Prostate gland (tissue), 2 donors: ENCODE measurements around the gene RAB43. TPM values are rescaled to one million over a fixed set of nuclear protein-coding genes. Genes with fewer than 3 reads are reported as not detected.

ENCODE experiments used
- DNase-seq: peaks from one replicate; pipeline ENCODE4 v3.0.0-alpha.2; 2019; ENCODE audit warnings: low spot score
- H3K27ac ChIP-seq, 2 donors: fragments of 200-600 bp; sonication (generic); 2 replicates each; pipeline ENCODE4 v1.5.1; 2017 to 2019
- H3K27me3 ChIP-seq: fragments of 200-600 bp; sonication (generic); replicated peaks from 2 replicates; pipeline ENCODE4 v1.5.1; 2019; ENCODE audit not compliant: insufficient read depth
- H3K36me3 ChIP-seq, 2 donors: fragments of 200-600 bp; sonication (generic); 1 replicate in 1 of 2; 2 replicates in 1 of 2; pipeline versions ENCODE4 v1.5.1 to v1.8.1; 2017 to 2019
- H3K4me1 ChIP-seq: fragments of 200-600 bp; sonication (generic); replicated peaks from 2 replicates; pipeline ENCODE4 v1.5.1; 2019
- H3K4me3 ChIP-seq, 2 donors: fragments of 200-600 bp; sonication (generic); 2 replicates each; pipeline ENCODE4 v1.5.1; 2017 to 2019
- H3K9me3 ChIP-seq: fragments of 200-600 bp; sonication (generic); 2 replicates; pipeline ENCODE4 v1.5.1; 2017
- POLR2A ChIP-seq: fragments of 450-650 bp; IDR thresholded peaks from one replicate; pipeline ENCODE4 v1.6.1; 2016; ENCODE audit warnings: antibody characterized with exemption, mild to moderate bottlenecking
- POLR2AphosphoS5 ChIP-seq: sonication (generic); formaldehyde crosslinking; IDR thresholded peaks from one replicate; pipeline ENCODE4 v1.6.1; 2017; ENCODE audit warnings: antibody characterized with exemption
- WGBS: methylation state at CpG from one replicate; pipeline ENCODE4 v1.1.5; 2018; 5-methylcytosine and 5-hydroxymethylcytosine counted together
- intact Hi-C: fragments of 100-400 bp; cut with DNase I; formaldehyde crosslinking; loops from one replicate; pipeline ENCODE4 v1.14.2; 2022
- total RNA-seq, 2 donors: library from RNA; depleted of rRNA; stranded (reverse); fragments of >200 nt; gene quantifications; one replicate each; pipeline ENCODE4 v1.1.0, GENCODE V29; 2016
- TF ChIP-seq, protein P1 (sequence below), 4 experiments: fragments of 200-600 bp in 2 of 4; fragments of 450-650 bp in 2 of 4; sonication (generic) in 2 of 4; IDR thresholded peaks; 1 replicate in 3 of 4; 2 replicates in 1 of 4; pipeline ENCODE4 v1.5.1; 2016 to 2019; ENCODE audit warnings: antibody characterized with exemption in 4 of 4, mild to moderate bottlenecking in 2 of 4, moderate library complexity in 2 of 4

RAB43 gene
- total RNA-seq, 2 donors from 2014 or later, result 35.9 to 52.3 TPM

DNA sequence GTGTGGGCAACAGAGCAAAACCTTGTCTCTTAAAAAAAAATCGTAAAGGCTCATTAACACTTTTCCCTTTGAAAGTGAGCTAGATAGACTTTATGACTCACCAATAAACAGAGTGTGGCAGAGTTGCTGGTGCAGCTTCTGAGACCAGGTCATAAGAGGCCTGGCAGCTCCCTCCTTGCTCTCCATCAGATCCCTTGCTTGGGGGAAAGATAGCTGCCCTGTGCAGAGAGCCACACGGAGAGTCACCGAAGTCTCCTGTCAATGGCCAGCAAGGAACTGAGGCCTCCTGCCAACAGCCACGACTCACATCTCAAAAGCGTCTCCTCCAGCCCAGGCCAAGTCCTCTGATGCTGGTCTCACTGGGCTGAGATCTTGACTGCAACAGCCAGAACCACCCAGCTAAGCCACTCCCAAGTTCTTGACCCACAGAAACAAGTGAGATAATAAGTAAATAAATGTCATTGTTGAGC lies 69.7 kb downstream of the RAB43 start:
- intact Hi-C loops, result loop anchor here (2.0 to 10.0 kb wide), 2 partner anchors 77 to 193 kb away; no protein-coding TSS in a partner anchor
- Histone ChIP-seq H3K36me3 (no peaks in the 10 kb centered on the region), H3K4me3 (no peak overlapping the region), H3K27ac (peak overlapping the region in 1 of 2 donors; percentile 62), H3K27me3 (no peaks in the 10 kb centered on the region), H3K4me1 (peaks cover 7% of the 10 kb centered on the region), H3K9me3 (no peaks in the 10 kb centered on the region)
- 36% methylated on average over 5 of the region's 5 CpGs for WGBS
- TF ChIP-seq POLR2A (no peak), POLR2AphosphoS5 (no peak)
- TF ChIP-seq, protein P1, sequence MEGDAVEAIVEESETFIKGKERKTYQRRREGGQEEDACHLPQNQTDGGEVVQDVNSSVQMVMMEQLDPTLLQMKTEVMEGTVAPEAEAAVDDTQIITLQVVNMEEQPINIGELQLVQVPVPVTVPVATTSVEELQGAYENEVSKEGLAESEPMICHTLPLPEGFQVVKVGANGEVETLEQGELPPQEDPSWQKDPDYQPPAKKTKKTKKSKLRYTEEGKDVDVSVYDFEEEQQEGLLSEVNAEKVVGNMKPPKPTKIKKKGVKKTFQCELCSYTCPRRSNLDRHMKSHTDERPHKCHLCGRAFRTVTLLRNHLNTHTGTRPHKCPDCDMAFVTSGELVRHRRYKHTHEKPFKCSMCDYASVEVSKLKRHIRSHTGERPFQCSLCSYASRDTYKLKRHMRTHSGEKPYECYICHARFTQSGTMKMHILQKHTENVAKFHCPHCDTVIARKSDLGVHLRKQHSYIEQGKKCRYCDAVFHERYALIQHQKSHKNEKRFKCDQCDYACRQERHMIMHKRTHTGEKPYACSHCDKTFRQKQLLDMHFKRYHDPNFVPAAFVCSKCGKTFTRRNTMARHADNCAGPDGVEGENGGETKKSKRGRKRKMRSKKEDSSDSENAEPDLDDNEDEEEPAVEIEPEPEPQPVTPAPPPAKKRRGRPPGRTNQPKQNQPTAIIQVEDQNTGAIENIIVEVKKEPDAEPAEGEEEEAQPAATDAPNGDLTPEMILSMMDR (IDR thresholded peaks at IDR 0.05), result no peak
- no peak for DNase-seq

DNA sequence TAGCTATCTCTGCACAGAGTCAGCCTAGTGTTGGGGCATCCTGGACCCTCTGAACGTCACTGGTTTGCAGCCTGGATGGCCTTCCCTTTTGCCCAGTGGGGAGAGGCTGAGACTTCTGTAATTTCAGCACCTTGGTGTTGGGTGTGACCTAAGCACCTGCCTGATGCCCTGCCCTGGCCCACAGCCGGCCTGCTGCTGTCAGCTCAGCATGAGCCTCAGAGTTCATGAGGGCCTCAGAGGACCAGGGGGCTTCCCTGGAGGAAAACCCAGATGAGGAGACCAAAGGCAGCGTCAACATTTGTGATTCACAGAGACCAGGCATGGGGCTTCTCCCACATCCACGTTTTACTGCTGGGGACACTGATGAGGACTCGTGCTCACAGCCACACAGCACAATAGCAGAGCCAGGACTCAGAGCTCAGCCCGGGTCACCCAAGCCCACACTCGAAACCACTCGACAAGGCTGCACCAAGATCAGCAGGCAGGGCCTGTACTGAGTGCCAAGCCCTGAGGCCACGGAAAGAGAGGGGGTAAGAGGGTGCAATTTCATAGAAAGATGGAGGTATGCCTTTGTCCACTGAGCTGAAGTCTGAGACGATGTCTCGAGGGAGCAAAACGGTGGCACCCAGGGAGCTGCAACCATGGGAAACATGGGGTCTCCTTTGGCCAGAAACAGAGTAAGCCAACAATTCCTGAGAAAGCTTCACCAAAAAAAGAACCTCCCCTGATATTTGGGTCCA lies 70.9 kb downstream of the RAB43 start:
- Histone ChIP-seq H3K4me3 (no peak overlapping the region), H3K27ac (no peak overlapping the region), H3K4me1 (peaks cover 7% of the 10 kb centered on the region), H3K27me3 (no peaks in the 10 kb centered on the region), H3K9me3 (no peaks in the 10 kb centered on the region), H3K36me3 (no peaks in the 10 kb centered on the region)
- no peak for DNase-seq
- no peak for TF ChIP-seq POLR2AphosphoS5
- TF ChIP-seq, protein P1 (IDR thresholded peaks at IDR 0.05), result no peak
- no peak for TF ChIP-seq POLR2A
- 89% methylated on average over 12 of the region's 12 CpGs for WGBS
- intact Hi-C loops, result loop anchor here (10.0 kb wide), 1 partner anchor 76 kb away; no protein-coding TSS in a partner anchor

DNA sequence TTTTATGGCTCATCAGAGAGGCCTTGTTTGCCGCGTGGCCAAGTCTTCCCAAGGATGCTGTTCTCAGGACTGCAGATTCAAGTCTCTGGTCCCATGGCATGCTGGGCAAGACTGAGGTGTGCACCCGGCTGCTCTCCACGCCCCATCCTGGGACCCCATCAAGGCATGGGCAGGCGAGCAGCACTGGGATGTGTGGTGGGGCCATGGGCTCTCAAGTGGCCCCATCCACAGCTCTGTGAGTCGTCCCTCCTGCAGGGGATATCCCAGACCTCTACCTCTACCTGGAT lies 74.1 kb downstream of the RAB43 start:
- peaks cover 4% of the 10 kb centered on the region for H3K4me1 ChIP-seq
- WGBS, result 97% methylated on average over 6 of the region's 6 CpGs
- intact Hi-C loops, result no loop called here
- TF ChIP-seq POLR2A, result no peak
- no peak for TF ChIP-seq POLR2AphosphoS5
- TF ChIP-seq, protein P1 (IDR thresholded peaks at IDR 0.05), result no peak
- DNase-seq, result no peak
- H3K36me3 ChIP-seq, result no peaks in the 10 kb centered on the region
- no peak overlapping the region for H3K27ac ChIP-seq
- no peak overlapping the region for H3K4me3 ChIP-seq
- no peaks in the 10 kb centered on the region for H3K27me3 ChIP-seq
- no peaks in the 10 kb centered on the region for H3K9me3 ChIP-seq

DNA sequence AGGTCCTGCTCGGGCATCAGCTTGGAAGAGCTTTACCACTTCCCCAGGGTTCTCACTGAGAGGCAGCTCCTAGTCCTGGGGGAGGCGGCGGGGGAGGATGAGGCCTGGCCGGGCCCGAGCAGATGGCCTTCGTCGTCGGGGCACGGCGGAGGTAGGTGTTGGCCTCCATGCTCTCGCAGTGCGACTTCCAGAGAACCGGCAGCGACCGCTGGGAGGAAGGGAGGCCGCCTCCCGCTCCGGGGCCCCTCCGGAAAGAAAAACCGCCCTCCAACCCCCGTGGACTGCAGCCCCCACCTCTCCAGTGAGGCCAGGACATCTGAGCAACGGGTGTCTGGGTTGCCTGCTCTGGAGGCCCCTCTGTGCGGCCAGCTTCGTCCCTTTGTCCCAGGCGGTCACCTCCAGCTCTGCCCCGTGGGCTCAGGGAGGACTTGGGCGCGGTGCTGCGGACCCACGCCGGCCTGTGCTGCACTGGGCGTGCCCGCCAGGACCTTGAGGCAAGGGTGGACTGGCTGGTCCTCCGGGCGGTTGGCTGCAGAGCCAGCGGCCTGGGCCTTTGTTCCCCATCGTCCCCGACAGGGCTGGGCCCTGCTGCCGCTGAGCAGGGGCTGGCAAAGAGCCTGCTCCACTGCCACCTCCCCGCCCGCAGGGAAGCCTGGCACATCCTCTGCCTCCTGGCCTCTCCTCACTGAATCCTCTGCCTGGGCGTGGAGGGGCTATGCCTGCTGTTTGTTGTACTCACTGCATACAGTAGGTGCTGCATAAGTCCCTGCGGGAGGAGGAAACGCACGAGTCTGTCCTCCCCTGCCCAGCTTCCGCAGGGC lies 74.7 kb downstream of the RAB43 start:
- no peak overlapping the region for H3K27ac ChIP-seq
- WGBS, result 75% methylated on average over 41 of the region's 46 CpGs
- H3K4me3 ChIP-seq, result no peak overlapping the region
- no peaks in the 10 kb centered on the region for H3K9me3 ChIP-seq
- H3K4me1 ChIP-seq, result no peaks in the 10 kb centered on the region
- H3K27me3 ChIP-seq, result no peaks in the 10 kb centered on the region
- intact Hi-C loops, result no loop called here
- no peaks in the 10 kb centered on the region for H3K36me3 ChIP-seq
- TF ChIP-seq POLR2A (no peak), POLR2AphosphoS5 (no peak)
- TF ChIP-seq, protein P1 (IDR thresholded peaks at IDR 0.05), result no peak
- no peak for DNase-seq
